ENCODE data around the gene ADK.

GRCh38 chr10:74486659-74487058 lies 335.6 kb downstream of the ADK start:
- TF ChIP-seq CTCF (IDR thresholded peaks at IDR 0.05; ENCODE audit: extremely low read depth in 1 of 2, insufficient read depth in 1 of 2, low read depth in 1 of 2, low read length in 2 of 2) (no peak), POLR2AphosphoS5 (IDR thresholded peaks at IDR 0.05; ENCODE audit: insufficient read depth, low read depth, low read length) (no peak), POLR2A (IDR thresholded peaks at IDR 0.05; ENCODE audit: low read depth, low read length) (no peak), FOS (IDR thresholded peaks at IDR 0.05; ENCODE audit: borderline replicate concordance, insufficient read depth, low read length) (no peak), EZH2 (IDR thresholded peaks at IDR 0.05; ENCODE audit: borderline replicate concordance, low read depth, low read length, severe bottlenecking) (no peak), GATA2 (IDR thresholded peaks at IDR 0.05; ENCODE audit: insufficient read depth, insufficient read length, low read depth, low read length) (no peak), JUN (IDR thresholded peaks at IDR 0.05; ENCODE audit: borderline replicate concordance, insufficient read depth, insufficient read length, low read depth) (no peak), MYC (IDR thresholded peaks at IDR 0.05; ENCODE audit: low read depth, low read length) (no peak)

Measured in endothelial cell of umbilical vein (primary cell).